ENCODE results near the gene PSME2.
A peak's percentile ranks its signal among the peaks of the same experiment; 100 is the strongest.

Gene PSME2

GRCh38 chr14:24171422-24172260 is 25.2 kb upstream of the PSME2 start, which contains the start of gene REC8:
Gene REC8 (plus strand): TSS chr14:24172080. CDS start chr14:24172553, 473 bp downstream.
- no peaks in the 10 kb centered on the region for H3K4me1 ChIP-seq (ENCODE audit: insufficient read depth, low read length)
- peak within 1 kb of the TSS; percentile 69 for H3K9ac ChIP-seq (ENCODE audit: low read depth, low read length)
- no peaks in the 10 kb centered on the region for H3K9me3 ChIP-seq (ENCODE audit: control insufficient read depth, insufficient read depth, low read length)
- H3K36me3 ChIP-seq (ENCODE audit: insufficient read depth, low read length): no peaks in the 10 kb centered on the region

DNA sequence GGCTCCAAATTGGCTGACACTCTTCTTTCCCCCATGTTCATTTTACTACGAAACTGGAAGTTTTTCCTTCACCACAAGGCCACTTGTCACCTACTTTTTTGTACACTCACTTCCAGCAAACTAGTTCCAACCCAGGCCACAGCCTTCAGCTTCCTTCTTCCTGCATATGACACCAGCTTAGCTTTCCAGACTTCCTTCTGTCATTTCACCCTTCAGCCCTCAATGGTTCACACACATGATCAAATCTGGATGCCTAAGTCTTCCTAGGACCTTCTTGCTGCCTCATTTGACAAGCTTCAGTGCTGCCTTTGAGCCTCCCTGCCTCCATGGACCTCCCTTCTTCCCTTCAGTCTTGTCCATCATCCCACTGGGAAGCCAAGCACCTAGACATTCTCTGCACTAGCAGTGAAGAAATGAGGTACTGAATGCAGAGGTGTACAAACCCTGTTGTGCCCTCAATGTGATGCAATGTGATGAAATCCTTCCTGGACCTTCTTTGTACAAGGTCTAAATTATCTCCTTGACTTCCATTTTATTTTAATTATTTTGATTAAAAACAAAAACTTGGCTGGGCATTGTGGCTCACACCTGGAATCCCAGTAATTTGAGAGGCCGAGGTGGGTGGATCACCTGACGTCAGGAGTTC is 21.2 kb upstream of the PSME2 start:
- Histone ChIP-seq H3K4me1 (ENCODE audit: insufficient read depth, low read length) (no peaks in the 10 kb centered on the region), H3K9me3 (ENCODE audit: control insufficient read depth, insufficient read depth, low read length) (no peaks in the 10 kb centered on the region), H3K9ac (ENCODE audit: low read depth, low read length) (no peak overlapping the region), H3K36me3 (ENCODE audit: insufficient read depth, low read length) (no peaks in the 10 kb centered on the region; the same call in none of the 2 replicates)

- H3K36me3 ChIP-seq (ENCODE audit: insufficient read depth, low read length): no peaks in the 10 kb centered on the region; the same call in none of the 2 replicates
- peaks cover 5% of the 10 kb centered on the region; the same call in 1 of the 2 replicates for H3K4me1 ChIP-seq (ENCODE audit: insufficient read depth, low read length)
- H3K9me3 ChIP-seq (ENCODE audit: control insufficient read depth, insufficient read depth, low read length): no peaks in the 10 kb centered on the region
- no peak overlapping the region for H3K9ac ChIP-seq (ENCODE audit: low read depth, low read length)
These were observed 19.4 kb upstream of the PSME2 start for GRCh38 chr14:24165785-24166184.

DNA sequence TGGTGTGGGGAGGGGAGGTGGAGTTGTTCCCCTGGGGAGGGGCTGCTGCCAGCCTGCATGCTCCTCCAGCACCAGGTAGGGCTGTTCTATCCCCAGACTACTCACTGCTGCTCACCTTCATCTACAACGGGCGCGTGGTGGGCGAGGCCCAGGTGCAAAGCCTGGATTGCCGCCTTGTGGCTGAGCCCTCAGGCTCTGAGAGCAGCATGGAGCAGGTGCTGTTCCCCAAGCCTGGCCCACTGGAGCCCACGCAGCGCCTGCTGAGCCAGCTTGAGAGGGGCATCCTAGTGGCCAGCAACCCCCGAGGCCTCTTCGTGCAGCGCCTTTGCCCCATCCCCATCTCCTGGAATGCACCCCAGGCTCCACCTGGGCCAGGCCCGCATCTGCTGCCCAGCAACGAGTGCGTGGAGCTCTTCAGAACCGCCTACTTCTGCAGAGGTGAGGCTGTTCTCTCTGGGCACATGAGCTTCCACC is 18.1 kb upstream of the PSME2 start:
- peaks cover 3% of the 10 kb centered on the region for H3K36me3 ChIP-seq (ENCODE audit: insufficient read depth, low read length)
- no peaks in the 10 kb centered on the region for H3K9me3 ChIP-seq (ENCODE audit: control insufficient read depth, insufficient read depth, low read length)
- H3K4me1 ChIP-seq (ENCODE audit: insufficient read depth, low read length): peaks cover 5% of the 10 kb centered on the region; the same call in 1 of the 2 replicates
- no peak overlapping the region for H3K9ac ChIP-seq (ENCODE audit: low read depth, low read length)

DNA sequence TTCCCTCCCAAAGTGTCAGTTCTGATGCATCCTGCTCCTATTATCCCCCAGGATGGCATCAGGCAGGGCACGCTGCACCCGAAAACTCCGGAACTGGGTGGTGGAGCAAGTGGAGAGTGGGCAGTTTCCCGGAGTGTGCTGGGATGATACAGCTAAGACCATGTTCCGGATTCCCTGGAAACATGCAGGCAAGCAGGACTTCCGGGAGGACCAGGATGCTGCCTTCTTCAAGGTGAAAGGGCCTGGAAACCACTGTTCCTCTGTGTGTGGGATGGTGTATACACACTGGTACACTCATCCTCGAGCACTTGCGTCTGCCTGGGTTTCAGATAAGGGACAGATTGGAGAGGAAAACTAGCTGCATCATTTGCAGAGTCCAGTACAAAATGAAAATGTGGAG is 15.7 kb upstream of the PSME2 start:
- Histone ChIP-seq H3K9me3 (ENCODE audit: control insufficient read depth, insufficient read depth, low read length) (no peaks in the 10 kb centered on the region), H3K4me1 (ENCODE audit: insufficient read depth, low read length) (peaks cover 5% of the 10 kb centered on the region; the same call in 1 of the 2 replicates), H3K9ac (ENCODE audit: low read depth, low read length) (no peak overlapping the region), H3K36me3 (ENCODE audit: insufficient read depth, low read length) (peaks cover 13% of the 10 kb centered on the region)

GRCh38 chr14:24160850-24161804 is 14.7 kb upstream of the PSME2 start, which contains the start of gene IRF9:
Gene IRF9 (plus strand): TSS chr14:24161265. CDS start chr14:24162145, 880 bp downstream.
- peaks cover 5% of the 10 kb centered on the region; the same call in 1 of the 2 replicates for H3K4me1 ChIP-seq (ENCODE audit: insufficient read depth, low read length)
- H3K9me3 ChIP-seq (ENCODE audit: control insufficient read depth, insufficient read depth, low read length): no peaks in the 10 kb centered on the region
- peak within 1 kb of the TSS; percentile 49 for H3K9ac ChIP-seq (ENCODE audit: low read depth, low read length)
- peaks cover 16% of the 10 kb centered on the region for H3K36me3 ChIP-seq (ENCODE audit: insufficient read depth, low read length)

- Histone ChIP-seq H3K4me1 (ENCODE audit: insufficient read depth, low read length) (peaks cover 5% of the 10 kb centered on the region; the same call in 1 of the 2 replicates), H3K36me3 (ENCODE audit: insufficient read depth, low read length) (peaks cover 20% of the 10 kb centered on the region), H3K9me3 (ENCODE audit: control insufficient read depth, insufficient read depth, low read length) (no peaks in the 10 kb centered on the region), H3K9ac (ENCODE audit: low read depth, low read length) (no peak overlapping the region)
These were observed 14.1 kb upstream of the PSME2 start for GRCh38 chr14:24160499-24160849.

- Histone ChIP-seq H3K9ac (ENCODE audit: low read depth, low read length) (no peak overlapping the region), H3K9me3 (ENCODE audit: control insufficient read depth, insufficient read depth, low read length) (no peaks in the 10 kb centered on the region), H3K4me1 (ENCODE audit: insufficient read depth, low read length) (peaks cover 5% of the 10 kb centered on the region; the same call in 1 of the 2 replicates), H3K36me3 (ENCODE audit: insufficient read depth, low read length) (peaks cover 20% of the 10 kb centered on the region)
These were observed 13.5 kb upstream of the PSME2 start for GRCh38 chr14:24159777-24160498.

DNA sequence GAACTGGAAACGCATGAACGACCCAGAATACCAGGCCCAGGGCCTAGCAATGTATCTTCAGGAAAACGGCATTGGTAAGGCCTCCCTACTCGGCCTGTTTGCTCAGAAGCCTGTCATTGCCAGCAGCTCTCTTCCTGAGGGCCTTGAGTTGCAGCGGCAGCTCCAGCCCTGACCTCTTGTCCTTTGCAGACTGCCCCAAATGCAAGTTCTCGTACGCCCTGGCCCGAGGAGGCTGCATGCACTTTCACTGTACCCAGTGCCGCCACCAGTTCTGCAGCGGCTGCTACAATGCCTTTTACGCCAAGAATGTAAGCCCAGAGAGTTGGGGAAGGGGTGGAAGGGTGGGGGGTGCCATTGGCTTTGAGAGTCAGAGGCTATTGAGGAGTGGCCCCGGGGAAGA is 10.9 kb upstream of the PSME2 start:
- Histone ChIP-seq H3K4me1 (ENCODE audit: insufficient read depth, low read length) (peaks cover 5% of the 10 kb centered on the region; the same call in 1 of the 2 replicates), H3K36me3 (ENCODE audit: insufficient read depth, low read length) (peaks cover 24% of the 10 kb centered on the region), H3K9me3 (ENCODE audit: control insufficient read depth, insufficient read depth, low read length) (no peaks in the 10 kb centered on the region), H3K9ac (ENCODE audit: low read depth, low read length) (no peak overlapping the region)

GRCh38 chr14:24156840-24157239 is 10.4 kb upstream of the PSME2 start:
- Histone ChIP-seq H3K9me3 (ENCODE audit: control insufficient read depth, insufficient read depth, low read length) (no peaks in the 10 kb centered on the region), H3K36me3 (ENCODE audit: insufficient read depth, low read length) (peaks cover 25% of the 10 kb centered on the region), H3K4me1 (ENCODE audit: insufficient read depth, low read length) (peaks cover 3% of the 10 kb centered on the region; the same call in 1 of the 2 replicates), H3K9ac (ENCODE audit: low read depth, low read length) (no peak overlapping the region)

- Histone ChIP-seq H3K9ac (ENCODE audit: low read depth, low read length) (no peak overlapping the region), H3K9me3 (ENCODE audit: control insufficient read depth, insufficient read depth, low read length) (no peaks in the 10 kb centered on the region), H3K4me1 (ENCODE audit: insufficient read depth, low read length) (no peaks in the 10 kb centered on the region), H3K36me3 (ENCODE audit: insufficient read depth, low read length) (peaks cover 27% of the 10 kb centered on the region)
These were observed 8.7 kb upstream of the PSME2 start for GRCh38 chr14:24155100-24155499.

DNA sequence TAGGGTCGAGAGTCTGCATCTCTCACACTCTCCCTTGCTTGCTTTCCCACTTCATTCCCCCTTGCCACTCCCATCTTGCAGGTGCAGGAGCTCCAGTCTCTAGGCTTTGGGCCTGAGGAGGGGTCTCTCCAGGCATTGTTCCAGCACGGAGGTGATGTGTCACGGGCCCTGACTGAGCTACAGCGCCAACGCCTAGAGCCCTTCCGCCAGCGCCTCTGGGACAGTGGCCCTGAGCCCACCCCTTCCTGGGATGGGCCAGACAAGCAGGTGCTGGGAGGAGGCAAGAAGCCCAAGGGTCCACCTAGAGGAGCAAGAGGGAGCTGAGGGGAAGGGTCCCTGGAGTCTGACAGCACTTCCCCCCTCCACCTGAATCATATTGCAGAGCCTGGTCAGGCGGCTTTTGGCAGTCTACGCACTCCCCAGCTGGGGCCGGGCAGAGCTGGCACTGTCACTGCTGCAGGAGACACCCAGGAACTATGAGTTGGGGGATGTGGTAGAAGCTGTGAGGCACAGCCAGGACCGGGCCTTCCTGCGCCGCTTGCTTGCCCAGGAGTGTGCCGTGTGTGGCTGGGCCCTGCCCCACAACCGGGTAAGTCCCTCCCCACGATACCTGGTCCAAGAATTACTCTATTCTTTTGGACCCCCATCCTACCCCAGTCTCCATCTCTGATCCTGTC is 5.1 kb upstream of the PSME2 start:
- no peaks in the 10 kb centered on the region for H3K9me3 ChIP-seq (ENCODE audit: control insufficient read depth, insufficient read depth, low read length)
- H3K4me1 ChIP-seq (ENCODE audit: insufficient read depth, low read length): peaks cover 6% of the 10 kb centered on the region; the same call in 1 of the 2 replicates
- H3K36me3 ChIP-seq (ENCODE audit: insufficient read depth, low read length): peaks cover 15% of the 10 kb centered on the region
- no peak overlapping the region for H3K9ac ChIP-seq (ENCODE audit: low read depth, low read length)

- no peaks in the 10 kb centered on the region for H3K9me3 ChIP-seq (ENCODE audit: control insufficient read depth, insufficient read depth, low read length)
- peaks cover 6% of the 10 kb centered on the region; the same call in 1 of the 2 replicates for H3K4me1 ChIP-seq (ENCODE audit: insufficient read depth, low read length)
- no peak overlapping the region for H3K9ac ChIP-seq (ENCODE audit: low read depth, low read length)
- peaks cover 15% of the 10 kb centered on the region for H3K36me3 ChIP-seq (ENCODE audit: insufficient read depth, low read length)
These were observed 4.6 kb upstream of the PSME2 start for GRCh38 chr14:24150993-24151392.

Measured in ES-I3 (cell line).